AG08395 (cell line): ENCODE measurements around the gene GALNT14.

Source experiments
- DNase-seq: peaks from one replicate; pipeline ENCODE4 v3.0.0; 2012; ENCODE audit warnings: mixed read lengths, low spot score

GALNT14 gene

DNA sequence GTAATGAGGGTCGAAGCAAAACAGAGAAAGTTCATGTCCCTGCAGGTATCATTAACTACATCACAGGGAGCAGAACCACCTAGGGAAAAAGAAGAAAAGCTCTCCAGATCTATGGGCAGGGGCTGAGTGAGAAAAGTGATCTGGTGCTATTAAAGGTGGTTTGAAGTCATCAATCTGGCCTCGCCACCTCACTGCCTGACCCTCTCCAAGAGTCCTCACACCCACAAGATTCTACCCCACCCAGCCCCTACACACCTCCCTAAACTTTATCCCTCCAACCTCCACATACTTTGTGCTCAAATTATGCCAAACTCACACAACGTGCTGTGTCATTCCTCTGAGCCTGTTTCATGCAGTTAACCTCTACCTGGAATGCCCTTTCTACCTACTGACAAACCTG, 2.2 kb downstream of the GALNT14 start:
- no peak for DNase-seq

DNA sequence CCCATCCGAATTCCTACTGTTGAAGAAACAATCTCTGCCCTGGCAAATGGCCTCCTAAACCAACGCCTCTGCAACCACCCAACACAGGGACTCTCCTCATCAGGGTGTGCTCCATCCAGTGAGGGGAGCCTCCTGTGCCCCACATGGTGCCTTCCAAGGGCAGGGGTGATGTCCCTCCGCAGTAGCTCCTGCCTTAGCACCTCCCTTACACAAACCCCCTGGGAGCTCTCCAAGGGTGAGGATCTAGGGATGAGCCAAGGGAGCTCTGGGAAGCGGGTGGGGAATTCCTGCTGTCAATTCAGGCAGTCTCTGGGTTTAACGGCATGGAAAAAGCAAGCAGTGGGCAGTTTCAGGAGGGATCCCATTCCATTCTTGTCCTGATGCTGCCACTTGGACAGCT, 3.8 kb downstream of the GALNT14 start:
- no peak for DNase-seq

DNA sequence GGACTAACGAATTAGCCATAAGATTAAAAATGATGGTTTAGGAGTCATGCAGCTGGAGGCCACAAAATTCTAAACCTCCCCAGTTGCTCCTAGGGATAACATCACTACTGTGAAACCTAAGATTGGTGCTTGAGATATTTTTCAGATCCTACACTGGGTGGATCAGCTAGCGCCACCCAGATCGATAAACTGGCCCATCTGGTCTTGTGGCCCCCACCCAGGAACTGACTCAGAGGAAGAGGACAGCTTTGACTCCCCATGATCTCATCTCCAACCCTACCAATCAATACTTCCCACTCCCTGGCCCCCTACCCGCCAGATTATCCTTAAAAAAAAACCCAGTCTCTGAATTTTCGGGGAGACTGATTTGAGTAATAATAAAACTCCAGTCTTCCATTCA, 5.5 kb downstream of the GALNT14 start:
- no peak for DNase-seq

DNA sequence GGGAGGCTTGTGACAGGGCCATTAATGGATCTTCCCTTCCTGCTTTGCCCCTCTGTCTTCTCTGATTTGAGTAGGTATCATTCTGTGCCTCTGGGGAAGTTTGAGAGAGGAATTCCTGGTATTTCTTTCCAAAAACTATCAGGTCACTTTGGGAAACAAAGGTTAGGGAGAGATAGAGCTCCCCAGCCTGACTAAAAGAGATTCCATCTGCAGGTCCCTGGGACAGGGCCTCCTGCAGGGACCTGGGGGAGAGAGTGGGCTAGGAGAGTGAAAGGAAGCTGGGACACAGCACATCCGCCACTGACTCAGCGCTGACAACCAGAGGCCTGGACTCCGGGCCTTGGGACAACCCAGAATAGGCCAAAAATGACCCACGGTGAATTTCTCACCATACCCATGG, 6.4 kb downstream of the GALNT14 start:
- DNase-seq: no peak

DNA sequence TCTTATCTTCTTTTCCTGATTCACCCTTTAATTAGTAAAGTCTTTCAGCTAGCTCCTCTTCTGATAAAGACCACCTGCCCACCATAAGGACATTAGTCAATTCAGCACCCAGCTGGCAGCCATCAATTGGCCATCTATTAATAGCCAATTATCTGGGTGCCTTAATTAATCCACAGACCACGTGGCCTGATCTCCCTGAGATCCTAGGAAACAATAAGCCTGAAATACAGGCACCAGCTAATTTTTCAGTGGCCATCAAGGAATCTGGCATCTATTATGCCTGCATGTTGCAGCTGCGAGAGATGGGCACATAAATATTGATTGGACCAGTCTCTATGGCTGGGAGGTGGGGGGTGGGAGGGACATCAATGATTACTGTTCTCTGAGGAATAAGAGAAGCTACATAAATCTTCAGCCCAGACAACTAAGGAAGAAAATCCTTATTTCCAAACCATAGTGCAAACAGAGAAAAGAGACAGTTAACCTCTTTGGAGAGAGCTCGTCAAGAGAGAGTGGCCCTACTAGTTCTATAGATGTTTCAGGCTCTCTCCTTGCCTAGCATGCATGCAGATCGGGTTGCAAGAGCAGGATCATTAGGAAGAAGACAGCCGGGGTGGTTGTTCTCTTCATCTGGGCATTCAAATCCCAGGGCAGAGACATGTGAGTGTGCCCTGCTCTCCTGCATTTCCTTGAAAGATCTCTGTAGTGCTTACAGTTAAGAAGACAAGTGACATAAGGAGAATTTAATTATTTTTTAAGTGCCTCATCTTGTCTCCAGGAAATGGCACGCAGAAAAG, 8.7 kb downstream of the GALNT14 start:
- no peak for DNase-seq

DNA sequence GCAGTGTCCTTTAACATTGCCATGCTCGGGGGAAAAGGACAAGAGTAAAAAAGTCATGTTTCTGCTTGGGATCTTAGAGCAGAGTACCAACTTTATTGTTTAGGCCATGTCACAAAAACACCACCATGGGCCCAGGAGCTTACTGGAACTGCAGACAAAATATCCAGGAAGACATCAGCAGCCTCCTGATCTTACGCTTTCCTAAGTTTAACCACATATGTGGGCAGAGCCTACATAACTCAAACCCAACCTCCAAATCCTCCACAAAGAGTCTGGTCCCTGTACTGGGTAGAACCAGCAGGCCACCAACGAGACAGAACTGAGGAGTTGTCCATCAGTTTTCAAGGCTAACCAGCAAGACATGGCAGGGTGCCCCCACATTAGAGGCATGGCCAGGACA, 10.3 kb downstream of the GALNT14 start:
- no peak for DNase-seq

DNA sequence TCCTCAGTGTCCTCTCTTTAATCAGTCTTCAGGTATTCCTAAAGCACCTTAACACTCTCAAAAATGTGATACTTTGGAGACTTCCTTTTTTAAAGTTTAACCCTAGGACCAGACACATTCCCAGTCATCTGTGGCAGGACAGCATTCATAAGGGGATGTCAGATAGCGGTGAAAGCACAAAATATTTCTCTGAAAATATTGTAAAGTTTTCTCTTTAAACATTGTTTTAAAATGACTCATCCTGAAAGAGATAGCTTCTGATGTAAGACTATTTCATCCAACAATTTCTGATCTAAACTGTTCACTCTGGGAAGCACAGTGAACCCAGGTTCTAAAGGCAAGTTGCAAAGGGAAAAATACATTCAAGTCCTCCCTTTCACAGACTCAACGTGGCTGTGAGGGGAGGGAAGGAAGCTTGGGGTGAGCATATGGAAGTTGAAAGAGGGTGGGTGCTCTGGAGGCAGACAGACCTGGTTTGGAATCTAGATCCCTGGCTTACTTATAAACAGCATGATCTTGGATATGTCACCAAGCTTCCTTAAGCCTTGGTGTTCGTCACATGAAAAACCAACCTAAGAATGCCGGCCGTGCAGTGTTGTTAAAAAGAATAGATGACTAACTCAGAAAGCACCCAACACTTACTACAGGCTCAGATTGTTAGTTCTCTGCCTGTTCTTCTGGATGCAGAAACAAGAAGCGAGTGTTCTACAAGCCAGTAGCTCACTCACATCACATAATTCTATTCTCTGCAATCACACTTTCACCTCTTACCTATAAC, 12.1 kb downstream of the GALNT14 start:
- DNase-seq: no peak

DNA sequence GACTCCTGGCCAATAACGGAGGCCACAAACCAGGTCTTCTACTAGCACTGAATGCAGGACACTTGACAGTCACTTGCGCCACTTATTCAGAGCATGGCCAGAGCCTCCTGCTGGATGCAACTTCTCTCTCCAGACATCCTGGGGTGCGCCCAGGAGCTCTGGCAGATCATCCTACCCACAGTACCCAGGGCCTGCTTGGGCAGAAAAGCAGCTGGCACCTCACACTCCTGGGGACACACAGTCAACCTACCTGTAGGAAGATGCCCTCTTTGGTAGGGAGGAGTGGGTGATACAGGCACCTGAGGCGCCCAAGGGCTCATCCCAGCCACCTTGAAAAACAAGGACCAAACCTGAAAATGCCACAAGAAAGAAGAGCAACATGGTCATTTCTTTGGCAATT, 13.3 kb downstream of the GALNT14 start:
- no peak for DNase-seq

DNA sequence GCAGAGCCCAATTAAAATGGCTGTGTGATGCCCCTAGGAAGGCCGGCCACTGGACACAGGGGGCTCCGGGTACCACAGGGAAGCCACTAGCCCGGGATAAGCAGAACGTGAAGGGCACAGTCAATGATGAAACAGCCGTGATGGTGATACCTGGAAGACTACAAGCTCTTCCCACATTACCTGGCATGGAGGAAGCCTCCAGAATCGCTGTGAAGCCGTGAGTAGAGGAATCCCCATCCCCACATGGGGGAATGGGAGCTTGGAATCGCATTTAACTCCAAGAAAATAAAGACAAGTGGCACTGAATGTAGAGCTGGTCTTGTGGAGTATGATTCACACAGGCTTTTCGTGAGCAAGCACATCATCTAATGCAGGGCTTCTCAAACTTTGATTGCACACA, 16.1 kb downstream of the GALNT14 start:
- no peak for DNase-seq

DNA sequence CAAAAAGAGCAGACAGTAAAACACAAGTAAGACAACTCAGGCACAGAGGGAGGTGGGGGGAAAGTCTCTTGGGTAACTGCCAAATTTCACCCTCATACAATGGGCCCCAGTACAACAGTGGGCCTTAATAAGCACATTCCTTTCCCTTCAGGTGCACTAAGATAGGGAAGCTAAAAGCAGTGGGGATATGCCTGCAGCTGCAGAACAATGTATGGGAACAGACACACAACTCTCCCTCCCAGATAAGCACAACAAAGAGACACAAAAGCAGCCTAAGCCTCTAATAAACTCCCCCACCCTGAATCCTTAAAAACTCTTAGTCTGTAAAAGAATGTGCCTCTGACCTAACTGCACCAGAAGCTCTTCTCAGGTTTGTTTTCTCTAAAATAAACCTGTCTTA, 24.5 kb downstream of the GALNT14 start:
- DNase-seq: no peak

DNA sequence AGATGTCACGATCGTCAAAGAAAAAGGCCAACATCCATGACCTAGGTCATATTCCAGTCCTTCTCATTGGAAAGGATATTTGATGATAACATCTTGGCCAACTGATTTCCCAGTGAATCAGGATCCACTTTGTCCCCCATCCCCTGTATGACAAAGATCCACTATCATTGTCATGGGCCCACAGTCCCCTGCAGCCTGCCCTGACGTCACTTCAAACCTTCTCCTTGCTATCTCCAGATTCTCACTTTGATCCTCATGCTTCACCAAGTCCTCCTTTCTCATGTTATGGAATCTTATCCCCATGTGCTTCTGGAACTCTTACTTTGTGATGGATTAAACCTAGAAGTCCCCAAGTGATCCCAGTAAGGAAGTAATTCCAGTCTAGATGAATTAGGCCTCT, 25.7 kb downstream of the GALNT14 start:
- no peak for DNase-seq

DNA sequence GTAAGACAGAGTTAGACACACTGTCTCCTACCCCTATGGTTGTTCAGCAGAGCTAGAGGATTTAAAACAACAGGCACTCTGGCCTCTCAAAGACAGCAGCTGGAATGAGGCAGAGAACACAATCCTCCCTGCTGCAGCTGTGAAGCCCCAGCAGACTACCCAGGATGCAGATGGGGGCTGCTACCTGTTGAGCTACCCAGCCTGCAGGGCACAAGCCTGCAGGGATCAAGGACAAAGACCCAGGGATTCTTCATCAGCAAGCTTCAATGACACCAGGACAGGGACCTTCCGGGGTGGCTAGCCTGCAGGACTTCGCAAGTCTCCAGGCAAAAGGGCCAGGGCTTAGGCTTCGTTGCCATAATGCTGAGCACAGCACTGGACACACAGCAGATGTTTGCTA, 27.2 kb downstream of the GALNT14 start:
- no peak for DNase-seq

DNA sequence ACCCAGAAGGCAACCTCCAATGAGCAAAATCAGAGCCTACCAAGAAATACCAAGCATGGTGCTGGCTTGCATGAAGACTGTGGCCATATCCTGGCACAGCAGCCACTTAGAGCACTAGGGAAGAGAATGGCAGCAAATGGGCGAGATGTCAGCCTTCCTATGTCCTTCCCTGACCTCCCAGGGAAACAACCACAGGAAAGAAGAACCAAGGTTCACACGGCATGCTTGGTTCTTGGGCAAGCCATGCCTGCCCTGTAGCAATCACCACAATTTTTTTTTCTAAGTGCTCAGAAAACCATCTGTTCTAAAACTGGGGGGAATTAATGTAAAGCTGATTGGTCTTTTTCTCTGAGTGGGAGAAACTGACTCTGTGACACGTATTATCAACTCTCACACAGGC, 27.8 kb downstream of the GALNT14 start:
- no peak for DNase-seq

DNA sequence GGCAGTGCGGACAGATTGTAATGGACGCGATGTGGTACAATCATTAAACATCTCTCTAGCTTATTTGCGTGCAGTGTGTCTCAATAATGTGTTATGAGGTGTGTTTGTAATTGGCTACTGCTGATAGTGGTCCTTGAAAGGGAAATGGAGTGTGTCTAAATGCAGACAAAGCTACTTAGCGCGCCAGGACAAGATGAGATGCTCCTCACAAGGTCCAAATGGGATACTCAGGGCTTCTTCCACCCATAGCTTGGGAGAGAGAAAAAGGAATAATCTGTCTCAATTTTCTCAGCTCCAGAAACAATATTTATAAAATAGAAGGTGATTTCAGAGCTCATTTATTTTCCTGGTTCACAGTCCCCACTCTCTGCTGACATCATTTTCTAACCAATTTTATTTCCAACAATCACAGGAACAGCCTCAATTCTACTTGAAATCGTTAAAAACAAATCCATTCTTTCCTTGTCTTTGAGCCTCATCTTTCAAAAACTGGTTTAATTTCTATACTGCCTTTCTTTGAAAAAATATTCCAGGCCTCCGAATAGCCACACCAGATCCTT, 28.5 kb downstream of the GALNT14 start:
- no peak for DNase-seq

DNA sequence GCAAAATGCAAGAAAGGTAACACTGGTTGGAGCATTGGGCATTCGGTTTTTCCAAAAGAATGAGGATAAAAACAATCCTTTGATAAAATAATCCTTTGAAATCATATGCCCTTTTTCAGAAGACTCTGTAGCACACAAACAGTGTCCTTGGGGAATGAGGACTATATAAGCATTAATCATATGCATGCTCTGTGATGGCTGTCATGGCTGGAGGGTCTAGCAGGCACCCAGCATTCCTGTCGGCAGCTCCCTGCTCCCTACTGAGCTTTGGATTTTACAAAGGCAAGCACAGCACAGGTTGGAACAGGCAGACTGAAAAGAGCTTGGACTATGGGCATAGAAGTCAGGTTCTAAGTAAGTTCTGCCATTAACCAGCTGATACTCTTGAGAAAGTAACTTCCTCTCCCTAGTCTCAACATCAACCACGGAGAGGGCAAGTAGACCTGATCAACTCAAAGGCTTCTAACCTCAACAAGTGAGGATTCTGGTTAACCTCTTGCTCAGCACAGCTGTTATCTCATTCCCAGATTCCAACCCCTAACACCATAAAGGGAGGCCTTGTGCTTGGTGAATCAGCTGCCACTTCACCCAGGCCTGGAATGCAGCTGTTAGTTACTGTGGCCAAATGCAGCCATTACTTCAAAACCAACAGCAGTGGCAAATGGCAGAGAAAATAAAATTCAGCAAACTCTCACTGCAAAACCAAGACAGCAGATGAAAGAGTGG, 29.5 kb downstream of the GALNT14 start:
- no peak for DNase-seq

DNA sequence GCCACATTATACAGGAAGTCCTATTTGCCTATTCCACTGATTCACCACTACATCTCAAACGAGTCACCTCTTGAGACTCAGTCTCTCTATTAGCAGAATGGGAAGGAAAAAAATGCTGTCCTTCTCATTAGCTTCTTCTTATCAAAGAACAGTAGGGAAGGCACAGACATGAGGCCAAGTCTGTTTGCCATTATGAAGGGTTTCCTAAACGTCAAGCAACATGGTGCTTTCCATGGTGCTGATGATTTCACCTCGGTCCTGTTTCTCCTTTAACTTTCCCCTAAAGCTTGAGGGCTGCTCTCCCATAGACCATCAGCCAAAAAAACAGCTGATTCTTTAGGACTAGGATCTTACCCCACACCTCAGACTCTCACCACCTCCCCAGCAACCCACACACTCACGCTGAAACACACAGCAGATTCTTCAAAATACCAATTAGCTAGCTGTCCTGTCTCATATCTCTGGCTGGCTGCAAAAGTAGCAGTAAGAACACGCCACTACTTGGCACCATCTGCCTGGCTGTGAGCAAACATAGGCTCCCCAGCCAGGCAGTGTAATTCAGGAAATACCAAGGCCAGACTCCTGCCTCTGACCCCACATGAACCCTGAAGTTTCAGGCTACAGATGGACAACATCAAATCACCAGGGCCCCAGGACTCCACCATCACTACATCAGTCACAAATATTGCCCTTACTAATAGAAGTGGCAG, 30.5 kb downstream of the GALNT14 start:
- peak; percentile 8 for DNase-seq

DNA sequence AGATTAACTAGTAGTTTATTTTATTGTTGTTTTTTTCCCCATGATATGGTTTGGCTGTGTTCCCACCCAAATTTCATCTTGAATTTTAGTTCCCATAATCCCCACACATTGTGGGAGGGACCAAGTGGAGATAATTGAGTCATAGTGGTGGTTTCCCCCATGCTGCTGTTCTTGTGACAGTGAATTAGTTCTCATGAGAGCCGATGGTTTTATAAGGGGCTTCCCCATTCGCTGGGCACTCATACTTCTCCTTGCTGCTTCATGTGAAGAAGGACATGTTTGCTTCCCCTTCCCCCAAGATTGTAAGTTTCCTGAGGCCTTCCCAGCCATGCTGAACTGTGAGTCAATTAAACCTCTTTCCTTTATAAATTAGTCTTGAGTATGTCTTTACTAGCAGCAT, 36.5 kb downstream of the GALNT14 start:
- no peak for DNase-seq

DNA sequence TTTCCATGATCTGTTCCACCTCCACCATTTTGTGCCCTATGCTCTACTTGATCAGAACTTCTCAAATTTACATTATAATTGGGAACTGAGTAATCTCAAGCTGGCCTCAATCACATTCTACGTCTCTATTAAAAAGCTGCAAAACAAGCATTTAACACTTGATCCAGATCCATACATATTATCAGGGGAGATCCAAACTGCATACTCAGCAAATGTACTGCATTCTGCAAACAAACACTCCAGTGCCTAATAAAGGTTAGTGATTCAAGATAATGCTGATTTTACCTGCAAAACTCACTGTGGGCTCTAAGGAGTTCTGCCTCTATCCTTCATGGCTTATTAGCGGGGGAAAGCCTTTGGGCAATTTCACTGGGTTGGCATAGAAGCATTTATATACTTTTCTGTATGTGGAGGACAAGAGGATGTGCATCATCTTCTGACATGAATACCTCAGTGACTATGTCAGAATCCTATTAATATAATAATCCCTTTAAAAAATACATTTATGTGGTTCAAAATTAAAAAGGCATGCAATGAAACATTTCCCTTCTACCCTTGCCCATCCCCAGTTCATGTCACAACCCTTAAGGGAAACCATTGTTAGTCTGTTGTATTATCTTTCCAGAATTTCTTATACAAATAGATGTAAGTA, 40.2 kb downstream of the GALNT14 start:
- no peak for DNase-seq

DNA sequence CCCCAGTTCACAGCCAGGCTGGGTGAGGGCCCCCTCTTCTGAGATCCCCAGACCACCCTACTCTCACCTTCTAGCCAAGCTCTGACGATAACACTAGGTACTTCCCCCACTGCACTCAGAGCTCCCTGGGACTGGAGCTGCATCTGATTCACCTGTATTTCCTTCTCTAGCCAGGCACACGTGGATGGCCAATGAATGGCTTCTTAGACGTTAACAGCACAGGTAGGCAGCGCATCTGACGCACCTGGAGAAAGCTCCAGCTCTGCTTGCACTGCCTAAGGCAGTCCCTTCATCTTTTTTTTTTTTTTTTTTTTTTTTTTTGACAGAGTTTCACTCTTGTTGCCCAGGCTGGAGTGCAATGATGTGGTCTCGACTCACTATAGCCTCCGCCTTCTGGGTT, 48.1 kb downstream of the GALNT14 start:
- no peak for DNase-seq

DNA sequence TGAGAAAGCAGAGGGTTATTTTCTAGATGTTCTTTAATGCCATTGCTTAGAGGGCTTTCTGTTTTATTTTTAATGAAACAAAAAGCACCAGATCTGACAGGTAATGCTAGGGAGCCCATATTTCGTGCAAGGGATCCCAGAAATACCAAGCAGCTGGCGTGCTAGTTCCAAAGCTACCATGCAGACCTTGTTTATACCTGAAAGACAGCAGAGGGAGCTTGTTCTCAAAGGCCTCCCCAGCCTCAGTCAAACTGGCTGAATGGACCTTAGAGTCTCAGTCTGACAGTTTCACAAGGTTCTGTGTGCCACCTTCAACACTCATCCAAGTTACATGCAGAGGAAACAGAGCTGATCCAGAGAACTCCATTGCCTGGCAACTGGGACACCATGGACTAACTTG, 48.6 kb downstream of the GALNT14 start:
- no peak for DNase-seq

DNA sequence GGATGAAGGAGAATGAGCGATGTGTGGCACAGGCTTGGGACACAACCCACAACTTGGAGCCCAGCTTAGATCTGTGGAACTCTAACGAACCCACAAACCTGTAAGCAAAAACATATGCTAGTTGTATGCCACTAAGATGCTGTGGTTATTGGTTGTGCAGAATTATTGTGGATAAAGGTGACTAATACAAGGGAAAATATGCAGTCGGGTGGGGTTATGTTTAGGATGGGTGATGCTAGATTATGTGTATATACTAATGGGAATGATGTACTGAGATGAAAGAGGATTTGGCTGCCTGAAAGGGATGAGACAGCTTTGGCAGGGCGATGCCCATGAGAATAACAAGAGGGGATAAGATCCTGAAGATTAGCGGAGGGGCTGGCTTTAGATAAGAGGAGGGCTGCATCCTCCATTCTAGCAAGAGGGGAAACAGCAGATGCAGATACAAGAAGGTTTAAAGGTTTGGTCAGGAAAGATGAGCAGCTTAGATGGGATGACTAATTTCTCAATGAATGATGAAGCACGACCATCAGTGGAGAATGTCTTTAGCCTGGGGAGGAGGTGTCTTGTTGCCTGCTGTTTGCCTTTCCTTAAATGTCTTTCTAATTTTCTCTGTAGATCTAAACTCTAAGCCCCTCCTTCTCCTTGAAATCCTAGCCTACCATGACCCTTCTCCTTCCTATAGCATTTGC, 49.6 kb downstream of the GALNT14 start:
- DNase-seq: no peak
